ENCODE data around the gene ABCF1.

DNA sequence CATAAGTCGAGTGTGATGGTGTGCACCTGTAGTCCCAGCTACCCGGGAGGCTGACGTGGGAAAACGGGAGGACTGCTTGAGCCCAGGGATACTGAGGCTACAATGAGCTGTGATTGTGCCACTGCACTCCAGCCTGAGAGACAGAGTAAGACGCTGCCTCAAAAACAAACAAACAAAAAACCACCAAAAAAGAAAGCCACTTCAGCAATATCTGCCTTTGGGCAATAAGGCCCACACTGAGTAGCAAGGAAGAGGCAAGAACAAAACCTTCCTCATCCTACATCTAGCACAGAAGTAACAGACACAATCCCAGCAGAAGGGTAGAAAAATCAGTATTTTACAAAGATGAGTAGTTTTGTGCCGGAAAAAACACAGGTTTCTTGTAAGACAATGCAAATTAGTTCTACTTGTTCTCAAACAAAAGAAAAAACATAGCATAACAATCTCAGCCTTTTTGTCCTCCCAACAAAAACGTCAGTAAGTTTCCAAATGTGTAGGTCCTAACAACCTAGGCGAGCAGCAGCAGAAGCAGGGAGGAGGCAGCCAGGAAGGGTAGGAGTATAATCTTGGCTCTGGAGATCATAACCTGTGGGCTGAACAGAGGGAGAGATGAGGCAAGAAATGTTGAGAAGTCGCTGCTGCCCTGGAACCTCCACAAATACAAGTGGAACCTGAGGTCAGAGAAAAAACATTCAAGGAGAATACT lies 40.1 kb downstream of the ABCF1 start:
- TF ChIP-seq CTCF (conservative IDR thresholded peaks at IDR 0.05 in 1 of 2, IDR thresholded peaks at IDR 0.05 in 1 of 2; ENCODE audit: low read depth in 1 of 2, low read length in 2 of 2) = no peak
- no peak for TF ChIP-seq EZH2 (IDR thresholded peaks at IDR 0.05; ENCODE audit: low read length, missing control alignments)
